HUES64 (cell line): ENCODE measurements around the gene AACS. TPM values are rescaled to one million over a fixed set of nuclear protein-coding genes. Genes with fewer than 3 reads are reported as not detected.

Experiments
- H3K27ac ChIP-seq: 2 replicates; pipeline ENCODE4 v1.7.0; 2013; ENCODE audit warnings: low read depth, low read length, inconsistent platforms
- H3K27me3 ChIP-seq: 2 replicates; pipeline ENCODE4 v1.6.1; 2013; ENCODE audit warnings: mild to moderate bottlenecking, low read length; ENCODE audit not compliant: insufficient read depth
- H3K36me3 ChIP-seq: 2 replicates; pipeline ENCODE4 v1.6.1; 2013; ENCODE audit warnings: mild to moderate bottlenecking, low read length; ENCODE audit not compliant: insufficient read depth
- H3K4me1 ChIP-seq: 2 replicates; pipeline ENCODE4 v1.6.1; 2013; ENCODE audit warnings: mild to moderate bottlenecking, low read length, moderate library complexity; ENCODE audit not compliant: insufficient read depth
- H3K4me3 ChIP-seq: 2 replicates; pipeline ENCODE4 v1.5.1; 2013; ENCODE audit warnings: mild to moderate bottlenecking, low read length, moderate library complexity
- H3K9ac ChIP-seq: 2 replicates; pipeline ENCODE4 v1.6.1; 2013; ENCODE audit warnings: mild to moderate bottlenecking, low read depth, low read length
- H3K9me3 ChIP-seq: 2 replicates; pipeline ENCODE4 v1.6.1; 2013; ENCODE audit warnings: low read depth, low read length; ENCODE audit not compliant: insufficient read depth
- WGBS: fragments of 150-250, 120-280 bp; methylation state at CpG from one replicate; pipeline ENCODE4 v1.1.7; 2013; ENCODE audit warnings: missing lambda C conversion rate; 5-methylcytosine and 5-hydroxymethylcytosine counted together
- polyA plus RNA-seq, 2 experiments: library from polyadenylated mRNA; stranded (reverse); fragments of 50-300 nt; gene quantifications; one replicate each; pipeline ENCODE4 v1.2.3, GENCODE V29; 2013

AACS gene, protein sequence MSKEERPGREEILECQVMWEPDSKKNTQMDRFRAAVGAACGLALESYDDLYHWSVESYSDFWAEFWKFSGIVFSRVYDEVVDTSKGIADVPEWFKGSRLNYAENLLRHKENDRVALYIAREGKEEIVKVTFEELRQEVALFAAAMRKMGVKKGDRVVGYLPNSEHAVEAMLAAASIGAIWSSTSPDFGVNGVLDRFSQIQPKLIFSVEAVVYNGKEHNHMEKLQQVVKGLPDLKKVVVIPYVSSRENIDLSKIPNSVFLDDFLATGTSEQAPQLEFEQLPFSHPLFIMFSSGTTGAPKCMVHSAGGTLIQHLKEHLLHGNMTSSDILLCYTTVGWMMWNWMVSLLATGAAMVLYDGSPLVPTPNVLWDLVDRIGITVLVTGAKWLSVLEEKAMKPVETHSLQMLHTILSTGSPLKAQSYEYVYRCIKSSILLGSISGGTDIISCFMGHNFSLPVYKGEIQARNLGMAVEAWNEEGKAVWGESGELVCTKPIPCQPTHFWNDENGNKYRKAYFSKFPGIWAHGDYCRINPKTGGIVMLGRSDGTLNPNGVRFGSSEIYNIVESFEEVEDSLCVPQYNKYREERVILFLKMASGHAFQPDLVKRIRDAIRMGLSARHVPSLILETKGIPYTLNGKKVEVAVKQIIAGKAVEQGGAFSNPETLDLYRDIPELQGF
- polyA plus RNA-seq (2013, experiment 1 of 2) = 34.4 TPM
- polyA plus RNA-seq (2013, experiment 2 of 2) = 34.6 TPM

DNA sequence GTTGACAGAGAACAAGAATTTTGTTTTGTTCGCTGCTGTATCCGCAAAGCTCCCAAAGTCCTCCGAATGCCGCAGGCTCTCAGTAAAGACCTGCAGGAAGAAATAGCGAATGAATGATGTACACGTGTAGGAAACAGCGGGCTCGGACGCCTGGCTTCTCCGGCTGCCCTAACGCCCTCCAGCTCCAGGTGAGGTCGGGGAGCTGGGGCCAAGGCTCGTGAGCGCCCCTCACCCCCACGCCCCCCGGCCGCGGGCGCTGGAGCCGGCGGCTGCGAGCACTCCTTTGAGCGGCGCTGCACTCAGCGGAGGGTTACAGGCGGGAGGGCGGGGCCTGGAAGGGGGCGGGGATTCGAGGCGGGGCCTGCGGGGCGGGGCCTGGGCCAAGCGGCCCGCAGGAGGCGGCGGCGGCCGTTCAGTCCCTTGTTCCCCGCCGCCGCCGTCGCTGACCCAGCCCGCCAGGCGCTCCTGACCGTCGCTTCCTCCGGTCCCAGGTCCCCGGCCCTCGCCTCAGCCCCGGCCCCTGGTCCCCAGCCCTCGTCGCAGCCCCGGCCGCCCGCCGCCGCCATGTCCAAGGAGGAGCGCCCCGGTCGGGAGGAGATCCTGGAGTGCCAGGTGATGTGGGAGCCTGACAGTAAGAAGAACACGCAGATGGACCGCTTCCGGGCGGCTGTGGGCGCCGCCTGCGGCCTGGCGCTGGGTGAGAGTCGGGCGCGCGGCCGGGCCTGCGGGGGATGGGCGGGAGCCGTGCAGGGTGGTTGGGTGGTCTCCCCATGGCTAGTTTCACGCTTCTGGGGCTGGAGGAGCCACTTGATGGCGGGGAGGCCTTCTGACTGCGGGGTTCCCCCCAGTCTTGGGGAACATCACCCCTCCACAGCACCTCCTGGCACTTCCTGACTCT is at the start of gene AACS:
Gene AACS (plus strand): TSS at position 415 of the 898 bp plus-strand sequence. CDS start 150 bp downstream, at position 565.
- Histone ChIP-seq H3K4me3 (peak within 1 kb of the TSS; percentile 84), H3K9ac (peak within 1 kb of the TSS; percentile 80), H3K9me3 (peaks cover 14% of the 10 kb centered on the region), H3K27me3 (no peaks in the 10 kb centered on the region), H3K36me3 (0 out of 2 replicates have a peak, but pooled peaks cover 3% of the 10 kb centered on the region), H3K4me1 (peaks cover 29% of the 10 kb centered on the region), H3K27ac (peak within 1 kb of the TSS; percentile 83; the same call in 1 of the 2 replicates)
- under 1% methylated on average over 80 of the region's 80 CpGs for WGBS

DNA sequence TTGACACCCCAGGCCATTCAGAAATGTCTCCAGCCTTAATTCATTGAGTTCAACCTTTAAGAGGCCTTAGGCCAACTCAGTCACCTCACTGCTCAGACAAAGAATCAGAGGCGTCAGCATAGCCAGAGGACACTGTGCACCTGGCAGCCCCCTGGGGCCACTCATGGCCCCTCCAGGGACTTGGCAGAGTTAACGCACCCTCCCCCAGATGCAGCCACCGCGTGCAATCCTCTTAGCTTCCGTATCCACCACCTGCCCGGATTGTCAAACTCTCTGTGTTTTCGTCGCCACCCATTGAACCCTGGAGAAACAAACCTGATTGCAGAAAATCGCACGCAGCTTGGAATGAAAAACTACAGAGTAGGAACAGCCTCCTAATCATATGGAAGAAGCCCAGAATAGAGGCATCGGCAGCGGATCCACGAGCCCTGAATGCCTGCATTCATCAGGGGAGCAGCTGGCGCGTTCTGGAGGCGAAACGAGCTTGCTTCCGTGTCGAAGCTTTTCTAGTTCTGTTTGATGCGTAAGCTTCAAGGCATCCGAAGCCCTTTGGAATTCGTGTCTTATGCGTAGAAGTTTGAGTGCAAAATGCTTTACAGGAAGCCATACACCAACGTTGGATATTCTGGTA is 49.4 kb upstream of the AACS start:
- Histone ChIP-seq H3K36me3 (peaks cover 42% of the 10 kb centered on the region), H3K4me1 (no peaks in the 10 kb centered on the region), H3K27me3 (no peaks in the 10 kb centered on the region), H3K9ac (no peak overlapping the region), H3K4me3 (no peak overlapping the region), H3K27ac (no peak overlapping the region), H3K9me3 (no peaks in the 10 kb centered on the region)
- 94% methylated on average over 24 of the region's 24 CpGs for WGBS

DNA sequence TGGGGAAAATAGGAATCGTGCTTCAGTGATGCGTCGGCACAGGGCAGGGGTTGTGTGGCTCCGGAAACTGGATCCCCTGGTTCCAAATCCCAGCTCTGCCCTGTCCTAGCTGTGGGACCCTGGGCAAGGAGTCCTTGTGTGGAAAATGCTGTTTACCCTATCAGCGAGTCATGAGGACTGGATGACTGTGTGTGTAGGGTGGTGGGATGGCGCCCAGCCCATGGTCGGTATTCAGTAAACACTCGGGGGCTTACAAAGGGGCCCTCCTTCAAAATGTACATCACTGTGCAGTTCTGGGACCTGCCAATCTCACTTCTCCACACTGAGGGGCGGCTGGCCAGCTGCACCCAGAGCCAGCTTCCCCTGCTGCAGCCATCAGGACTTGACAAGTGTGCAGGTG is 47.4 kb upstream of the AACS start:
- 98% methylated on average over 9 of the region's 9 CpGs for WGBS

DNA sequence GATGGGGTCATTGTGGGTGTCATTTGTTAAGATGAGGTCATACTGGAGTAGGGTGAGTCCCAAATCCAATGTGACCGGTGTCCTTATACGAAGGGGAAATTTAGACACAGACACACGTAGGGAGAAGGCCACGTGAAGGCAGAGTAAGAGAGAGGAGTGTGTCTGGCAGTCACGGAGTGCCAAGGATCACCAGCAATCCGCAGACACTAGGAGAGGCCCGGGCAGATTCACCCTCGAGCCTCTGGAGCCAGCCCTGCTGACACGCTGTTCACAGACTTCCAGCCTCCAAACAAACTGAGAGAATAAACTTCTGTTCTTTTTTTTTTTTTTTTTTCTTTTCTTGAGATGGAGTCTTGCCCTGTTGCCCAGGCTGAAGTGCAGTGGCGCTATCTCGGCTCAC is 46.9 kb upstream of the AACS start:
- Histone ChIP-seq H3K4me1 (no peaks in the 10 kb centered on the region), H3K27me3 (no peaks in the 10 kb centered on the region), H3K4me3 (no peak overlapping the region), H3K9me3 (no peaks in the 10 kb centered on the region), H3K9ac (no peak overlapping the region), H3K36me3 (peaks cover 40% of the 10 kb centered on the region), H3K27ac (no peak overlapping the region)
- WGBS = 96% methylated on average over 11 of the region's 11 CpGs

More for the DNA sequence above, 47.4 kb upstream of the AACS start:
- H3K9ac ChIP-seq = no peak overlapping the region
- no peaks in the 10 kb centered on the region for H3K4me1 ChIP-seq
- H3K9me3 ChIP-seq = no peaks in the 10 kb centered on the region
- no peak overlapping the region for H3K27ac ChIP-seq
- H3K27me3 ChIP-seq = no peaks in the 10 kb centered on the region
- peaks cover 40% of the 10 kb centered on the region for H3K36me3 ChIP-seq
- no peak overlapping the region for H3K4me3 ChIP-seq

DNA sequence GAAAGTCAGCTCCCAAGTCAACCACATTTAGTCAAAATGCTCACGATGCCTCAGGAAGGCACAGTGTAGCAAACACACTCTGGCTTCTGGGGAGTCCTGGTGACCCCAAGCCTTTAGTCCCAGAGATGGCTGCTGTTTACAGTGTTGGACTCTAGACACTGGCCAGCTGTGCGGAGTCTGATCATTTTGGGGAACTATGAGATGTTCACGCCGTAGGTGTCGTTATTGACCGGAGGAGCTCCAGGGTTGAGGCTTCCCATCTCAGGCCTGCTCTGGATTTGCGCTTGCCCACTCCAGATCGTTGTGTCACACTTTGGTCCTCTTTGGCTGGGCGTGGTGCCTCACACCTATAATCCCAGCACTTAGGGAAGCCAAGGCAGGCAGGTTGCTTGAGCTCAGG is 44.1 kb upstream of the AACS start:
- Histone ChIP-seq H3K9me3 (no peaks in the 10 kb centered on the region), H3K27ac (no peak overlapping the region), H3K36me3 (peaks cover 28% of the 10 kb centered on the region), H3K27me3 (no peaks in the 10 kb centered on the region), H3K4me1 (no peaks in the 10 kb centered on the region), H3K9ac (no peak overlapping the region), H3K4me3 (no peak overlapping the region)
- 97% methylated on average over 9 of the region's 9 CpGs for WGBS

DNA sequence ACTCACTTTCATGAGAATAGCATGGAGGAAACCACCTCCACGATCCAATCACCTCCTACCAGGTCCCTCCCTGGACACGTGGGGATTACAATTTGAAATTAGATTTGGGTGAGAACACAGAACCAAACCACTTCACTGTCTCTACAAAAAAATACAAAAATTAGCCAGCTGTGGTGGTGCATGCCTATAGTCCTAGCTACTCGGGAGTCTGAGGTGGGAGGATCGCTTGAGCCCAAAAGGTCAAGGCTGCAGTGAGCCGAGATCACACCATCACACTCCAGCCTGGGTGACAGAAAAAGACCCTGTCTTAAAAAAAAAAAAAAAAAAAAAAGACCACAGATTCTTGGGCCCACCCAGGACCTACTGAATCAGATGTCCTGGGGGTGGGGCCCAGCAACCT is 43.5 kb upstream of the AACS start:
- 79% methylated on average over 4 of the region's 5 CpGs for WGBS
- Histone ChIP-seq H3K36me3 (peaks cover 30% of the 10 kb centered on the region), H3K9me3 (no peaks in the 10 kb centered on the region), H3K27ac (no peak overlapping the region), H3K4me3 (no peak overlapping the region), H3K9ac (no peak overlapping the region), H3K27me3 (no peaks in the 10 kb centered on the region), H3K4me1 (no peaks in the 10 kb centered on the region)

DNA sequence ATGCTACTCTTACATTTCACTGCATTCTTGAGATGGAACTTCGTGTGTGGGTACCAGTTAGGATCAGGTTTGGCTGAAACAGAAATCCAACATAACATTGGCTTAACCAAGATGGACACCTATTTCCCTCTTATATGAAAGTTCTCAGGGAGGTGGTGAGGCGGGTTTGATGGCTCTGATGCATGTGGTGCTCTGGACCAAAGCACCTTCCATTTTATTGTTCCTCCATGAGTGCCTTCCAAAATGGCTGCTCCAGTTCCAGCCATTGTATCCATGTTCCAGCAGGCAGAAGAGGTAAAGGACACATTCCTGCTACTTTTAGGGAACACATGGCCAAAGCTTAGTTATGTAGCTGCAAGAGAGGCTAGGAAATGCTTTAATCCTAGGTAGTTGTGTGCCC is 42.2 kb upstream of the AACS start:
- no peaks in the 10 kb centered on the region for H3K4me1 ChIP-seq
- H3K9ac ChIP-seq = no peak overlapping the region
- H3K27ac ChIP-seq = no peak overlapping the region
- no peak overlapping the region for H3K4me3 ChIP-seq
- no peaks in the 10 kb centered on the region for H3K9me3 ChIP-seq
- no peaks in the 10 kb centered on the region for H3K27me3 ChIP-seq
- H3K36me3 ChIP-seq = peaks cover 28% of the 10 kb centered on the region
- 89% methylated on average over 2 of the region's 2 CpGs for WGBS

DNA sequence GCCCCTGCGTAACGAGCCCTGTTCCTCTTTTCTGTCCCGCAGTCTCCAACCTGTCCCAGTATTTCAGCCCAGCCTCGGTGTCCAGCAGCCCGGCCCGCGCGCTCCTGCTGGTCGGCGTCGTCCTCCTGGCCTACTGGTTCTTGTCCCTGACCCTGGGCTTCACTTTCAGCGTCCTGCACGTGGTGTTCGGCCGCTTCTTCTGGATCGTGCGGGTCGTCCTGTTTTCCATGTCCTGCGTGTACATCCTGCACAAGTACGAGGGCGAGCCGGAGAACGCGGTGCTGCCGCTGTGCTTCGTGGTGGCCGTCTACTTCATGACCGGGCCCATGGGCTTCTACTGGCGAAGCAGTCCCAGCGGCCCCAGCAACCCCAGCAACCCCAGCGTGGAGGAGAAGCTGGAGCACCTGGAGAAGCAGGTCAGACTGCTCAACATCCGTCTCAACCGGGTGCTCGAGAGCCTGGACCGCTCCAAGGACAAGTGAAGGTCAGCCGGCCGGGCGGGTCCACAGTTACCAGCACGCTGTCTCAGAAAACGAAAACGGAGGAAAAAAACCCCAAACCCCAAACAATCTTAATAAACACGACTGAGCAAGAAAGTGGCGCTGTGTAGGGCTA is 40.2 kb upstream of the AACS start:
- Histone ChIP-seq H3K9me3 (no peaks in the 10 kb centered on the region), H3K4me3 (no peak overlapping the region), H3K27me3 (no peaks in the 10 kb centered on the region), H3K36me3 (peaks cover 26% of the 10 kb centered on the region), H3K4me1 (no peaks in the 10 kb centered on the region), H3K9ac (no peak overlapping the region), H3K27ac (no peak overlapping the region)
- 95% methylated on average over 43 of the region's 43 CpGs for WGBS

DNA sequence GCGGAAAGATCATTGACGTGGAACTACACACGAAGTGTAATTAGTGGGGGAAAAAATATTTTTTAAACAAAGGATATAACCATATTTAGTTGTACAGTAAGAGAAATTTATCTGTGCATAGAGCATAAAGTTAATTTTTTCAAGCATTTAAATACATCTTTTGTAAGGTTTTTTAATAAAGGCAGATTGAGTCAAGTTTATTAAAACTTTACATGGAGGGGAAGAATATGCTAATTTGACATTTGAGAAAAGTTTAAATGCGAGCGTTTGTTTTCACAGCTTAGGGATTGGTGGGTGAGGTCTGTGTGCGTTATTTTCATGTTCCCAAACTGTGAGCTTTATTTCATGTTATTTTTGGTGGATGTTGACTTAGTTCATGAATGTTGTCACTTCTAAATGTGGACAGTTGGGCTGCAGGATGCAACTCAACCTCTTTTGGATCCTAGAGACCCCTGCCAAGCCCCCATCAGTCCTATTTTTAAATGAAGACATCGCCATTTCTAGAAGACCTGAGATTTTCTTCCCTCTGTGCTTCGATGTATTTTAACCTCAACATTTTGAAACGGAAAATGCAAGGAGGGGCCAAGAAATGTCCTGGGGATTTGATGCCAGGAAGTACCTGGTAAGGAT is 39.5 kb upstream of the AACS start:
- H3K27ac ChIP-seq = no peak overlapping the region
- 94% methylated on average over 9 of the region's 9 CpGs for WGBS
- no peaks in the 10 kb centered on the region for H3K4me1 ChIP-seq
- H3K36me3 ChIP-seq = peaks cover 26% of the 10 kb centered on the region
- H3K27me3 ChIP-seq = no peaks in the 10 kb centered on the region
- no peaks in the 10 kb centered on the region for H3K9me3 ChIP-seq
- H3K4me3 ChIP-seq = no peak overlapping the region
- no peak overlapping the region for H3K9ac ChIP-seq

DNA sequence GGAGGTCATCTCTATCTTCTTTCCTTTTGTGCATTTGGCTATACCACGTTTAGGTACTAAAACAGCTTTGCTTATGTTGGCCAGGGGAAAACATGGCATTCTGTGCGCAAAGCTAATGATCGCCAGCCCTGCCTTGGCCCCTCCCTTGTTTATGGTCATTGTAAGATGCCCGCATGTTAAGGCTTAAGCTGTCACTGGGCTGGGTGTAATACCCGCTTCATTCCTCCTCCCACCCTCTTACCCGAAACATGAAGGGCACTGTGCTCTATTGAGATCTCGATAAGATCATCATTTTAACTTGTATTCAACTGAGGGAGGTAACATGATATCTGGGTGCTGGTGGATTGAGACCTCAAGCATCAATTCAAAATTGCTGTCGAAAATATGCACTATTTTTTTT is 37.1 kb upstream of the AACS start:
- Histone ChIP-seq H3K9me3 (no peaks in the 10 kb centered on the region), H3K36me3 (peaks cover 22% of the 10 kb centered on the region), H3K27ac (no peak overlapping the region), H3K27me3 (no peaks in the 10 kb centered on the region), H3K4me1 (no peaks in the 10 kb centered on the region), H3K9ac (no peak overlapping the region), H3K4me3 (no peak overlapping the region)
- 96% methylated on average over 8 of the region's 8 CpGs for WGBS
